GM12875 (cell line): ENCODE measurements around the gene INF2.

Experiments
- H3K4me3 ChIP-seq: one replicate; pipeline ENCODE4 v1.5.1; 2011; ENCODE audit warnings: low read depth, low read length, control low read depth
- CTCF ChIP-seq: IDR thresholded peaks from 2 replicates; pipeline ENCODE4 v1.5.1; 2011; ENCODE audit warnings: low read depth, mild to moderate bottlenecking, control low read depth, inconsistent platforms, low read length, moderate library complexity, borderline replicate concordance; ENCODE audit not compliant: insufficient read depth

INF2 gene

GRCh38 chr14:104771374-104771773 is 82.0 kb downstream of the INF2 start:
- TF ChIP-seq CTCF: no peak
- no peak overlapping the region for H3K4me3 ChIP-seq
